Ishikawa (cell line): ENCODE data around the gene PA2G4.

Experiments
- EGR1 ChIP-seq: IDR thresholded peaks from 2 replicates; pipeline ENCODE4 v1.6.1; 2012
- EP300 ChIP-seq: IDR thresholded peaks from 2 replicates; pipeline ENCODE4 v1.6.1; 2012; ENCODE audit warnings: borderline replicate concordance
- TAF1 ChIP-seq: IDR thresholded peaks from 2 replicates; pipeline ENCODE4 v1.6.1; 2012; ENCODE audit warnings: low read depth, mild to moderate bottlenecking
- YY1 ChIP-seq: IDR thresholded peaks from 2 replicates; pipeline ENCODE4 v1.6.1; 2012; ENCODE audit warnings: low read depth
- TF ChIP-seq, protein P1 (sequence below): IDR thresholded peaks from 2 replicates; pipeline ENCODE4 v1.6.1; 2012

DNA sequence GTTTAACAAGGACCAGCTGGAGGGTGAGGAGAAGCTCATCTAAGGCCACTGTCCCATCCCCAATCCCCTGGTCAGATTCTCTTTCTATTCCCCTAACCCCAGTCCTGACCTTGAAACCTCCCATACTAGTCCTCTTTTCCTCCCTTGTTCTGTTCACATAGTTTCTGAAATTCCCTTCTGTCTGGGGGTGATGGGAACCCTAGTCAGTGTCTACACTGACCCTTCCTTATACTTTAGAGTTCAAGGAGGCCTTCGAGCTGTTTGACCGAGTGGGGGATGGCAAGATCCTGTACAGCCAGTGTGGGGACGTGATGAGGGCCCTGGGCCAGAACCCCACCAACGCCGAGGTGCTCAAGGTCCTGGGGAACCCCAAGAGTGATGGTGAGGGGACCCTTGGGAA, 50.5 kb downstream of the PA2G4 start:
- TF ChIP-seq, protein P1, sequence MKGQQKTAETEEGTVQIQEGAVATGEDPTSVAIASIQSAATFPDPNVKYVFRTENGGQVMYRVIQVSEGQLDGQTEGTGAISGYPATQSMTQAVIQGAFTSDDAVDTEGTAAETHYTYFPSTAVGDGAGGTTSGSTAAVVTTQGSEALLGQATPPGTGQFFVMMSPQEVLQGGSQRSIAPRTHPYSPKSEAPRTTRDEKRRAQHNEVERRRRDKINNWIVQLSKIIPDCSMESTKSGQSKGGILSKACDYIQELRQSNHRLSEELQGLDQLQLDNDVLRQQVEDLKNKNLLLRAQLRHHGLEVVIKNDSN, result no peak
- no peak for TF ChIP-seq YY1
- TF ChIP-seq EP300, result no peak
- TF ChIP-seq TAF1, result no peak
- no peak for TF ChIP-seq EGR1
